Hematopoietic multipotent progenitor cell treated with erythropoietin and hydrocortisone succinate and interleukin-3 and kit ligand, for 8 days (in vitro differentiated cells): Measurements from ENCODE around the gene GRIK2.
"Not testable (repeated sequence)": the region's sequence is repeated elsewhere in the genome, so short reads cannot be mapped to it uniquely, and the experiment has no call there.

Experiments
- DNase-seq: peaks from one replicate; pipeline ENCODE4 v3.0.0-alpha.2; 2015

Gene GRIK2

DNA sequence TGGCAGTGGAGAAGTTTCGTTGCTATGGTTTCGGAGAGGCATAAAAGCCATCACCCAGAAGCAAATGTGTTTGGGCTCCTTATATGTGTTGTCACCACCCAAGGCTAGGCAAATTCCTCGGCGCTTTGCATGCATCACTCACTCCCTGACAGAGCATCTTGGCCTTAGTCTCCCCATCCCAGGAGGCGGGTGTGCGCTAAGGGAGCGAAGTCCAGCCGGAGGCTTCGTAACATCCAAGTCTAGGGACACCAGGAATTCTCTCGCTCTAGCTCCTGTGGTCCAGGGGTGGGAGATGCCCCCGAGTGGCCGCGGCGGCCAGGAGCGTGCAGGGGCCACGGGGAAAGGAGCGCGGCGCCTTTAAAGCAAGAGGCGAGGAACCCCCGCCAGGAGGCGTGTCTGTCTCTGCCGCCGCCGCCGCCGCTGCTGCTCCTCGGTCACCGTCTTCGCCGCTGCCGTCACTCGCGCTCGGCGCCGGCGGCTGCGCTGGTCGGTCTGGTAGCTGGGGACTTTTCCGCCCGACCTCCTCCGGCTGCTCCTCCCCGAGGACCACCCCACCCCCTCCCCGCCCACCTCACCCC lies at the start of gene GRIK2:
TSS of gene GRIK2 (plus strand) at position 458 of the 578 bp plus-strand sequence.
- DNase-seq: no peak

DNA sequence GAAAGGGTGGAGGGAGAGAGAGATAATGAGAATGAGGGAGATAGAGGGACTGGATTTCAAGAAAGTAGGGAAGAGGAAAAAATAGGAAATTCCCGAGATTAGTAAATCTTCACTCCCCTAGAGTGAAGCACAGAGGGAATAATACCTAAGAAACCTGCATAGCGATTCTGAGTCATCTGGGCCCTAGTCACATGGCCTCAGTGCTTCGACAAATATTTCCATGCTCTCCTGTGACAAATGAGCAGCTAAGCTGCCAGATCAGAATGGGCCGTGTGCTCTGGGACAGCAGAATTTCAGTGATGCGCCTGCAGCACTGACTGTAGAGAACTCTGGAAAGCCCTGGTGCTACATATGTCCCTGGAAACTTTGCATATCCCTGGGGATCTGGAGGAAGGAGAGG lies 48.6 kb upstream of the GRIK2 start:
- DNase-seq: no peak

DNA sequence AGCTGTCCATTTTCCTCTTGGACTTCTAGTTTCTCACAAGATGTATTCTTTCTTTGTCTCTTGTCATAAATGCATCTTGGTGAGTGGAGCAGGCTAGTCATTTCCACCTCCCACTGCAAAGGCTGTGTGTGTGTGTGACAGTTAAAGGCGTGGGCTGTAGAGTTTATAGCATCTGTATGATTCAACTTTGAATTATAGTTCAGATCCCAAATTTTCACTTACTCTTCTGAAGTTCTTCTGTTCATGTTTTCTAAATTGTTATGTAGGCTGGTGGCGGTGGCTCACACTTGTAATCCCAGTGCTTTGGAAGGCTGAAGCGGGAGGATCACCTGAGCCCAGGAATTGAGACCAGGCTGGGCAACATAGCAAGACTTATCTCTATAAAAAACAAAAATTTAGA lies 44.7 kb upstream of the GRIK2 start:
- no peak for DNase-seq

DNA sequence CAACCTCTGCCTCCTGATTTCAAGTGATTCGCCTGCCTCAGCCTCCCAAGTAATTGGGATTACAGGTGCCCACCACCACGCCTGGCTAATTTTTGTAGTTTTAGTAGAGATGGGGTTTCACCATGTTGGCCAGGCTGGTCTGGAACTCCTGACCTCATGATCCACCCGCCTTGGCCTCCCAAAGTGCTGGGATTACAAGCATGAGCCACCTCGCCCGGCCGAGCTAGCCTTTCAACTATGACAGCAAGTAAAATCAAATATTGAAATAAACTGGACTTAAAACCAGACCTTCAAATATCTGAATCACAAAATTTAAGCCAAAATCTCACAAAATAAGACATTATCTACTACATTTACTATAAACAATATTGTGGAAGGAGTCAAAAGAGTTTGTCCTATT lies 42.9 kb upstream of the GRIK2 start:
- DNase-seq: not testable (repeated sequence)

DNA sequence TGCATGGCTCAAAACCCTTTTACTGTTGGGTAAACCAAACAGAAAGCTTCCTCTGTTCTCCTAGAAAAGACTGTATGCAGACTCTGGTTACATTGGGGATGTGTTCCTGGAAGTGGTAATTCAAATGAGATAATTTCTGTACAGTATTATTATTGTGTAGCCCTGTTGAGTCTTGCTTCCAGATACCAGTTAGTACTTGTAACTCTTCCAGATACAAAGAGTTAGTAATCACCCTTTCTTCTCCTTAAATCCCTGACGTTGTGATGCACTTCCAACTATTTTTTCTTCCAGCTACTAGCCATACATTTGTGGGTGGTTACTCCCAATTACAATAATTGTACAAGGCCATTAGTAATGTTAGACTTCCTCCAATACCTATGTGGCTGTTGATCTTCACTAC lies 42.3 kb upstream of the GRIK2 start:
- no peak for DNase-seq

DNA sequence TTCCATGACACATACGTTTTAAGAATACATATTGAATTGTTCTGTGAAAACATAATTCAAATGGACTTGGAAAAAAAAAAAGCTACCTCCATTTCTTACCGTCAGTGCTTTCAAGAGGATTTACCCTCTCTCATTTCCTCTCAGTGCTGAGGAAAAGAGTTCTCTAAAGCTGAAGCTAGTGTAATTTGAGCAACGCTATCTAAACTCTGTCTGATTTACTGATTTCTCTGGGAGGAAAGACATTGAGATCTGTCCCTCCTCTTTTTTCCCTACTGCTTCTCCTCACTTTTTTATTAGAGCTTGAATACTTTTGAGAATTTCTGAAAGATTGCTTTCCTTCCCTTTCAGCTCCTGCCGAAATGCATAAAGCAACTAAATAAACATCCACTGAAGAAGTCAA lies 41.2 kb upstream of the GRIK2 start:
- no peak for DNase-seq

DNA sequence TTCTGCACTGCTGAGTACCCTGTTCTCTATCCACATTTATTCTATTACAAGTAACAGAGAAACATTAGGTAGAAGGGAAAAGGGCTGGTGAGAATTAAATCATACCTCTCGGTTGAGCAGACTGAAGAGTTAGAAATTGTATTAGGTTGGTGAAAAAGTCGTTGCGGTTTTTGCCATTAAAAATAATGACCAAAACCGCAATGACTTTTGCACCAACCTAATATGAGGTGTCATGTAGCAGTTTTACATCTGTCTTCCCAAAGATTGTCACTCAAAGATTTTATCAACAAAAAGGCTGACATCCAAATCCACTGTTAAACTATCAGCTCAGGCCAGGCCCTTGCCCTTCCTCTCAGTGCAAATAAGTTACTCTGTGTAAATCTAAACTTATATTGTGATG lies 28.3 kb upstream of the GRIK2 start:
- DNase-seq: no peak

DNA sequence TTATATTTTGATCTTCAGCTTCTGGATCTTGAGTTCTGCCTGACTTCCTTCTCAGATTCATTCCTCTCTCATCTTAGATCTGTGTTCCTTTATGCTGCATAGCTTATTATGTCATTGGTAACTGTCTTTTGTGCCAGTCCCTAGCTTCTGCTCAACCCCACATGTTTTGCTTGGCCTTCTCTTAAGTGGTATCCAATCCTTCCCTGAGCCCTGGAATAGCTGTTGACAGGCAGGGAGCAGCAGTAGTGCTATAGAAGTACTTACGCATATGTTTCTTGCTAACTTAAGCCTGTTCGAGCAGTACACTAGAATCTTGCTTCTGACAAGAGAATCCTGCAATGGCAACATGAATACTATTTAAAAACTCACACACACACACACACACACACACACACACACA lies 13.6 kb upstream of the GRIK2 start:
- no peak for DNase-seq

DNA sequence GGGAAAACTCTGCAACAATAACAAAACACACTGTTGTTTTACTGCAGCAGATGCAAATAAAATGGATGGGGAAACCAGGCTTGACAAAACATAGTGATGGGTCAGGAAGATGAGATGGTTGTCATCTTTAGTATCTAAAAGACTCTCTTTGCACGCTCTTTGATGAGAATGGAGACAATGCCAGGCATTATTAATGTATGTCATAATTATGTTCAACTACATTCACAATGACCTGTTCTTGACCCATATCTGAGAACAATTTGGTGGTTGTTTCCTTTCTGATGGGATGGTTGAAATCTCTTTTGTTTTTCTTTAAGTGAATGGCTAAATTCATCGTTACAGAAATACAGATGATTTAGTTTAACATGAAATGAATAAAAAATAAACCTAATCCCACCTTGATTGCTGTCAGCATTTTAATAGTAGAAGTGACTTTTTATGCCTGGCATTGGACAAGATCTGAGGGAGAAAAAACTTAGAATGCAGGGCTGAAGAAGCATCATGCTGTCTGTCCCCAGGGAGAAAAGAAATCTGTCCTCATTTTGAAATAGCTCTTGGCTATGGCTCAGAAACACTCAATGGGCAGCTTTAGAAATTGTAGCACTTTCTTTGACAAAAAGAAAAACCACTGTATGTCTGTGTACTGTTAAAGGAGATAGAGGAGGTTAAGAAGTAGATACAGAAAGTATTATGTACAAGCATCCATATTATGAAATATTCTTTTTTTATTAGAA lies 12.4 kb upstream of the GRIK2 start:
- no peak for DNase-seq

DNA sequence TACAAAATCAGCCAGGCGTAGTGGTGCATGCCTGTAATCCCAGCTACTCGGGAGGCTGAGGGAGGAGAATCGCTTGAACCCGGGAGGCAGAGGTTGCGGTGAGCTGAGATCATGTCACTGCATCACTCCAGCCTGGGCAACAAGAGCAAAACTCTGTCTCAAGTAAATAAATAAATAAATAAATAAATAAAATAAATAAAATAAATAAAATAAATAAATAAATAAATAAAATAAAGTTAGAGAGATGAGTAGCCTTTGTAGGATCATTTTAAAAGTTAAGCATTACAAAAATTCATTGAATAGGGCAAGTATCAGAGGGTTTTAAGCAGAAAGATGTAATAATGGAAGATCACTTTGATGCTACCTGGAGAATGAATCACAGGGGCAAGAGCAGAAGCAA lies 9.8 kb upstream of the GRIK2 start:
- DNase-seq: not testable (repeated sequence)

DNA sequence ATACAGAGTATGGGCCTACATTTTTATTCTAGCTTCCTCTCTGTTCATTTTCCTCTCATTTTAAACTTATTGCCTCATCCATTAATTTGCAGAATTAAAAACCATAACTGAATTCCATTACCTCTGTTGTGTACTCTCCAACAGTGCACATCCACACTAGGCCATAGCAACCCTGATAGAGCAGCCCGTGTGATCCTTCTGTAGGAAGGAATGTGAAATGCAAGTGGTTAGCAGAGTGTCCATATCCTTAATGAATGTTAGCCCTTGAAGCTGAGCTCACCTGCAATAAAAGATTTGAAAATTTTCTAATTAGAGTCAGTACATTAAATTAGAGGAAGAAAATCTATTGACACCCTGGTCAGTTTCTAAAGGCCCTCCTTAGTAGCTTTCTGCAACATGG lies 6.5 kb upstream of the GRIK2 start:
- DNase-seq: no peak

DNA sequence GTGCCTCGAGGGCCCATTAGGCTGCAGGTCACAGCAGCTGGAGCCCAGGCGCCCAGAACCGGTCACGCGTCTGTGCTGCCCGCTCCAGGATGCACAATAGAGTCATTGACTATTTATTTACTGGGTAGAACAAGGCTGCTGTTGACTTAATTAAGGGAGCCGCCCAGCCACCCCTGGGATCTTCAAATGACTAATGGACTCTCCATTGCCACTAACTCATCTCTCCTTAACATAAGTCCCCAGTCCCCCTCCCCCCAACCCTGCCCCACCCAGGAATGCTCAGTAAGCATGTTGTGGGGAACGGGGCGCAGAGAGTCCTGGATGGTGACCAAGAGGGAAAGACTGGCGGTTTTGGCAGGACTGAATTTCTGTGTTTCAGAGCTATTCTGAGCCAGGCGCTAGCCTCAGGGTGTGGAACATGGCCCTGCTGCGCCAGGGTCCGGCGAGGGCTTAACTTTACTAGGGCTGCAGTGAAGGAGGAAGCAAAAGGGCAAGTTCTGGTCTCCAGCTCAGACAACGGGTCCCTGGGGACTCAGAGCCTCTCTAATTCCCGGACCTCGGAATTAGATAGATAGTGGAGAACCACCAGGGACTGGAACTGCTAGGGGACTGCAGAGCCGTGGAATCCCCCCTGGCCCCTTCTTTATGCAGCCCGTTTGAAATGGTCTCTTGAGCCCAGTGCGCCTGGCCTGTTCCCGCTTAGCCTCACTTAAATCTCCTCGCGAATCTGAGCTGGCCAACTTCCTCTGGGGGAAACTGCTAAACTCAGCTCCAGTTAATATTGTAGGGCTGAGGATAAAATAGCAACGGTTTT lies 1.5 kb upstream of the GRIK2 start:
- no peak for DNase-seq

DNA sequence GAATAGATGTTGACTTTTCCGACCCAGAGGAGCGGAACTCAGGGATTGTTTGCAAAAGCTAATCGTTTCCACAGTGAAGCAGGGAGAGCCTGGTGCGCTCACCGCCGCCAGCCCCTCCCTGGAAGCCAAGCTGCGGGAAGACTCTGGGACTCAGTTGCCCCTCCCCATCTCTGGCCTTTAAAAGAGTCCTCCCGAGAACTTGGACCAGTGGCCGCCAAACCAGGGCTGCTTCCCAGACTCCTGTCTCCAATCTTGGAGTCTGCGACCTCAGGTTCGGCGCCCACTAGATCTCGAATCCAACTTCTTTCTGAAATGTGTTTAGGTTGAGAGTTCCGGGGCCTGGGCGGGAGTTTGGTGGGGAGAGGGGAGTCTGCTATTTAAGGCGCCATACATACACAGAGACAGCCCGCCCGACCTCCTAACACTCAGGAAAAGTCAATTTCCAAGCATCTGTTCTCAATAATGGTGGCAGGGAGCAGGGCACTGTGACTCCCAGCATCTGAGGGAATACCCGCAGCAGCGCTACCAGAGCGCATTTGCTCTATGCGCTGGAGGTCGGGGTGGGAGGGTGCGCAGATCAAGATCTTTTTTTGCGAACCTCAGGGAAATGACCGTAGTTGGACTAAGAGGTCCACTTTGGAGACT lies 800 bp upstream of the GRIK2 start:
- no peak for DNase-seq

DNA sequence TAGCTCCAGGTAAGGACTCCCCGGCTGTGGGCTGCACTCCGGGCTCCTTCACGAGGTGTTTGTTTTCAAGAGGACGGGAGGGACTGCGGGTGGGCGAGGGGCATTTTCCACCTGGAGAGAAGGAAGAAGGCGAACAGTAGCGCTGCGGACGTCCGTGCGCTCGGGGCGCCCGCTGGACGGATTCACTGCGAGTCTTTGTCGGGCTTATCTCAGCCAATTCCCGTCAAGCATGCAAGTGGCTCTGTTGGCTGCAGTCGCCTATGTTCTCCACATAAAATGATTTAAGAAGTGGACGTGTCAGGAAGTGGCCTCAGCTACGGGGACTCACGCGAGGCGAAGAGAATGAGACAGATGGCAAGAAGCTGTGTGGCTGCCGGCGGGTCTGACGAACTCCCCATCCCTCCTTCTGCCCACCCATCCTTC lies 332 bp downstream of the GRIK2 start:
- no peak for DNase-seq

DNA sequence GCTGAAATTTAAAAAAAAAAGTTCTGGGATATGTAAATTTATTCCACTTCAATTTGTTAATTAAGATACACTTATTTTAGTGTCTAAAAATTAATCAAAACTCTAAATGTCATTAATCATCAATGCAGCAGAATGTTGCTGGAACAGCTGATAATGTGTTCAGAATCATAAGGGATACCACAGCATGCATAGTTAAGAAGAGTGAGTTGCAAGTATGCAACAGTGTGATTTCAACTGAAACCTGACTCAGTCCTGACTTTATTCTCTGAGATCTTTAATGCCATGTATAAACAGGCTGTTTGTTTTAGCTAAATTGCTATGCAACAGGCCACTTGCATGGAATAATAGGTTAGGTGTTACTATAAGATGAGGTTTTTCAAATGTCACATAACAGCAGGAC lies 1.4 kb downstream of the GRIK2 start:
- DNase-seq: no peak

DNA sequence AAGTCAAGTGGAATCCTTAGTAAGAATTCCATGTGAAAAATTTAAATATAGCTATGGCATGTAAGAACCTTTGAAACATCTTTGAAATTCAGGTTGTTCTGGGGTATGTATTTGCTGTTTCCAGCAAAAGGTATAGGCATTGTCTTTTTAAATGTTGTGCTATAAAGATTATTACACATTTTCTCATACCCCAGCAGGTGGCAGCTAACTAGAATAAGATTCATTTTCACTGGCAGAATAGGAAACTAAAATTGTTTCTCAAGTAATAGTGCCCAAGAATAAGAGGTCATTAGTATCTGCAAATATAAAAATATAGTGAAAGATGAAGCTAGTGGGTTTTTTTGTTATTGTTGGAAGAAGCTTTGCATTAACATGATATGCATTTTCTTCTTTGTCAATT lies 1.8 kb downstream of the GRIK2 start:
- no peak for DNase-seq

DNA sequence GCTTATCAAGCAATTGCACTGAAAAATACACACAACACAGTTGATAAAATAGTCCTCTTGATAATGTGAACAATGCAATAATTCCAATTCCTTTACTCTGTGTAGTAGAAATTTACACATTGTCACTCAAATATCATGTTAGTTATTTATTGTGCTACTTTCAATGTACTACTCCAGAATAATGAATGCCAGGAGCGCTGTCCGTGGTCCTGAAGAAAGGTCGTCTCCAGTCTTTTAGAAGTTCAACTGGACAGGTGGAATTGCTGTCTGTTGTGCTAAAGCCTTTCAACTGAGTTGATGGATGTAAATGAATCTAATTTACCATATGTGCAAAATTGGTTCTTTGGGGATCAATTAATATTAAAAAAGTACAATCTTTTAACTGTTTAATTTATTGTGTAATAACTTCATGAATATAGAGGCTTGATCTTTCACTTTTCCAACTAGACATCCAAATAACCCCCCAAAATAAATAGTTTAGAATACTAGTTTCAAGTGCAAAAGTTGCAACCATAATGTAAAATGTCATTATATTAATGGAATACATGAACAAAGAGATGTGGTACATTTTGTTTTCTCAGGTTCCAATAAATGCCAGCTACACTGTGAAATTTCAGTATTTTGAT lies 3.2 kb downstream of the GRIK2 start:
- peak; percentile 57 for DNase-seq

DNA sequence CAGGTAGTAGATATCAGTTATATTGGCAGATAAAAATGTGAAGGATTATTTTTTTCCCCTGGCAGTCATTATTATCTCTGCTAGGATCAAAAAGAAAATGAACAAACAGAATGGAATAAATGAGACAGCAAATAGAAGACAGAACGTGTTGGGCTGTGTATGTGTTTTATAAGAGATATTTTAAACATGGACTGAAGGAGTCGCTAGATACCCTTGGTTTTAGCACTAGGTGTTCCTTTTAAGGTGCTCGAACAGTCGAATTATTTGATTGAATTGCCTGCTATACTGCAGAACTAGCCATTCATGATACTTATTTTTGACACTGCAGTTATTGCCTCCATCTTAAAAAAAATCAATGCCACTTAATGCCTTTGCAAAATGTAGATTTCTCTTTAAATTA lies 3.7 kb downstream of the GRIK2 start:
- DNase-seq: peak; percentile 4

DNA sequence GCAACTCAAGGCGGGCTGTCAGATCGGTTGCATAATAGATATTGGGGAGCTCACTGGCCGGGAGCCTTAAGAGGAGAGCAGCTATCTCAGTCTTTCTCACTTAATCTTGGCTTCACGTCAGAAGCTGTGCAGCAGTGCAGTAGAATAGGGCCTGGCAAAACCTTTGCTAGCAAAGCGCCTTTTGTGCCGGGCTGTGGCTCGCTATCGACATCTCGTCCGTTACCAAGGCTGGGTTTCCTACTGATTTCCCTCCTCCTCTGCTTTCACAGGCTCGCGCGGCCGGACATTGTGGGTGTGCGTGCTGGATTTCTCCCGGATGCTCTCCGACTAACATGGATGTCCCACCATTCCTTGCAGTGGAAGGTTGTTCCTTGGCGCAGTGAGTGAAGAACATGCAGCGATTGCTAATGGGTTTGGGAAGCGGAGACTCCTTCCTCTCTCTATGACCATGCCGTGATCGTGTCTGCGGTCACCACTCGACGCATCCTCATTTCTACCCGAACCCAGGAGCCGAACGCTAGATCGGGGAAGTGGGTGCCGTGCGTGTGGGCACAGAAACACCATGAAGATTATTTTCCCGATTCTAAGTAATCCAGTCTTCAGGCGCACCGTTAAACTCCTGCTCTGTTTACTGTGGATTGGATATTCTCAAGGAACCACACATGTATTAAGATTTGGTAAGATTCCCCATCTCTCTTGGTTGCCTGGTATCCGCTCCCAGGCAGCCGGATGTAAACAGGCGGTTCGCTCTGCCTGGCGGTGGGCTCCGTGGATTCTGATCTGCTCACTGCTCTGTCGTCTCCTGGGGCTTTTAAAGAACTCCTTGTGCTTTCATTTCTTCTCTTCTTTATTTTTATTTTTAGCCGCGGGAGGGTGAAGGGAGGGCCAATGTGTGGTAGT lies 5.5 kb downstream of the GRIK2 start:
- DNase-seq: no peak

DNA sequence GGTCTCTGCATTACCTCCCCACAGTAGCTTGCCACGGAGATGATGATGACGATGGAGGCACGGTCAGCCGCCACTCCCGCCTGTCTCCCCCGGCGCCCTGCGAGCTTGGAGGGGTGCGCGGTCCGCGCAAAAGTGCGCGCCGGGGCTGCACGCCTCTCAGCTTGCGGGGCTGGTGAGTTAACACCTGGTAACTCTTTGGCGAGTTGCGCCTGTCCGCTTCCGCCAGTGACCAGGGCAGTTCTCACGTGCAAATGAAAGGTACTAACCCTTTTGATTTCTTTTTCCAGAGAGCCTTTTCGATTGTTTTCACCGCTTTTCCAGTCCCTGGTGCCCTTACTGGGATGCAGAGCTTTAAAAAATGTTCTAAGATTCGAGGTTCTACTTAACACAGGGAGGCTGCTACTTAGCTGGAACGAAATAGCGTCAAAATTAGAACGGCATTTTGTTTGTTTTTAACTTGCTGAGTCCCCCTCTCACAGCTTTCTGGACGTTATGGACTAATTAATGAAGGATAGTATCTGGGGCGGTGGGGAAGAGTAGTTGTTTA lies 6.2 kb downstream of the GRIK2 start:
- DNase-seq: no peak

DNA sequence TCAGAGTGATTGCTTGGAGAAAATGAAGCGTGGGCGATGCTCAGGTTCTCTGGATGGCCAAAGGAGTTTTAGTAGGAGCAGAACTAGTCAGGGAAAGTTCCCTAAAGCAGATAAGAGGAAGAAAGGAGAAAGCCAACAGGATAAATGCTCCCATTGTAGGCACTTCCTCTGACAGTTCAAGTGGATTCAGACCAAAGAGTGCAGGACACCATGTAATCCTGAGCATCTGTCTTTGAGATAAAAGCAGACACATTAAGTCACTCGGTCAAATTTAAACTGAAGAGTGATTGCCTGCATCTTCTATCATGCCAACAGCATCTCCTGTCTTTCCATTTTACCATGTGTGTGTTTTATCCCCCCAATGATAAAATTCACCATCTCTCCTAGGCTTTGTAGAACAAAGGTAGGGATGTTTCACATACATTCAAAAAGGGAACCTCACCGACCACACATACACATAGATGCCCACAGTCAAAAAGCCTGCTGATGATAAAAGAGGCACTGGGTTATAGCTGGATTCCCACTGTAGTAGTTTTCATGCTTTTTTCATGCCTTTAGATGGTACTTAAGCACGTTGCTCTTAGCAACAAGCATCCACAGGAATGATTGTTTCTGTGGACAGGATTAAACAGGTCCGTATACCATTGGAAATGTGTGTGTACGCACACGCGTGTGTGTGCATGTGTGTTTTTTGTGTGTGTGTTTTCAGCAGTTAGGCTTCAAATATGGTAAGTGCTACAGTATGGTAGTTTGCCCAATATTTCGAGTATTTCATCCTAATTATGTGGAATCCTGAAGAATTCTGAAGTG lies 7.0 kb downstream of the GRIK2 start:
- no peak for DNase-seq
